Stimulated activated CD8-positive, alpha-beta memory T cell treated with anti-CD3 and anti-CD28 coated beads, Interleukin-15, amount 100 ng/mL, for 1 hour (primary cell): ENCODE data around the gene BMAL1.
"Not testable (repeated sequence)": the region's sequence is repeated elsewhere in the genome, so short reads cannot be mapped to it uniquely, and the experiment has no call there.

ENCODE experiments used
- DNase-seq: peaks from one replicate; pipeline ENCODE4 v3.0.0-alpha.2; 2020; ENCODE audit warnings: low read depth

BMAL1 gene

GRCh38 chr11:13277768-13278608, at the start of gene BMAL1:
Gene BMAL1, plus strand, starts transcription at chr11:13277790. Its CDS starts 76,519 bp downstream, at chr11:13354309.
- no peak for DNase-seq

GRCh38 chr11:13228572-13228971, 49.0 kb upstream of the BMAL1 start:
- DNase-seq: no peak

GRCh38 chr11:13229136-13229535, 48.5 kb upstream of the BMAL1 start:
- DNase-seq: no peak

GRCh38 chr11:13229711-13230318, 47.8 kb upstream of the BMAL1 start:
- no peak for DNase-seq

GRCh38 chr11:13233173-13233745, 44.3 kb upstream of the BMAL1 start:
- no peak for DNase-seq

GRCh38 chr11:13235895-13236294, 41.7 kb upstream of the BMAL1 start:
- DNase-seq: no peak

- DNase-seq: no peak
These were observed 41.0 kb upstream of the BMAL1 start for GRCh38 chr11:13236626-13237025.

GRCh38 chr11:13237761-13238160, 39.8 kb upstream of the BMAL1 start:
- DNase-seq: no peak

GRCh38 chr11:13238879-13239514, 38.6 kb upstream of the BMAL1 start:
- DNase-seq: peak; percentile 16

- DNase-seq: no peak
These were observed 35.0 kb upstream of the BMAL1 start for GRCh38 chr11:13242564-13242963.

- no peak for DNase-seq
These were observed 29.8 kb upstream of the BMAL1 start for GRCh38 chr11:13247606-13248296.

- no peak for DNase-seq
These were observed 28.4 kb upstream of the BMAL1 start for GRCh38 chr11:13249177-13249576.

GRCh38 chr11:13249992-13250391, 27.6 kb upstream of the BMAL1 start:
- DNase-seq: no peak

GRCh38 chr11:13251966-13252365, 25.6 kb upstream of the BMAL1 start:
- no peak for DNase-seq

GRCh38 chr11:13252438-13252837, 25.2 kb upstream of the BMAL1 start:
- no peak for DNase-seq

GRCh38 chr11:13256216-13256615, 21.4 kb upstream of the BMAL1 start:
- DNase-seq: no peak

GRCh38 chr11:13258061-13258460, 19.5 kb upstream of the BMAL1 start:
- DNase-seq: not testable (repeated sequence)

GRCh38 chr11:13258855-13259254, 18.7 kb upstream of the BMAL1 start:
- no peak for DNase-seq

GRCh38 chr11:13259374-13259773, 18.2 kb upstream of the BMAL1 start:
- no peak for DNase-seq

GRCh38 chr11:13260201-13260962, 17.2 kb upstream of the BMAL1 start:
- DNase-seq: no peak

GRCh38 chr11:13260963-13261588, 16.5 kb upstream of the BMAL1 start:
- DNase-seq: no peak
